Coronary artery (tissue), 2 donors: ENCODE measurements around the gene IFNA21.

ENCODE experiments used
- DNase-seq: peaks from one replicate; pipeline ENCODE4 v3.0.0-alpha.2; 2017; ENCODE audit warnings: low spot score
- H3K27ac ChIP-seq, 2 donors: fragments of 200-600 bp; sonication (generic); one replicate each; pipeline ENCODE4 v1.5.1; 2016 to 2019
- H3K4me3 ChIP-seq: fragments of 200-600 bp; sonication (generic); 2 replicates; pipeline ENCODE4 v1.5.1; 2016; ENCODE audit warnings: mild to moderate bottlenecking, moderate library complexity
- TF ChIP-seq, protein P1 (sequence below): fragments of 200-600 bp; sonication (generic); IDR thresholded peaks from one replicate; pipeline ENCODE4 v1.5.1; 2019; ENCODE audit warnings: antibody characterized with exemption

Gene IFNA21

DNA sequence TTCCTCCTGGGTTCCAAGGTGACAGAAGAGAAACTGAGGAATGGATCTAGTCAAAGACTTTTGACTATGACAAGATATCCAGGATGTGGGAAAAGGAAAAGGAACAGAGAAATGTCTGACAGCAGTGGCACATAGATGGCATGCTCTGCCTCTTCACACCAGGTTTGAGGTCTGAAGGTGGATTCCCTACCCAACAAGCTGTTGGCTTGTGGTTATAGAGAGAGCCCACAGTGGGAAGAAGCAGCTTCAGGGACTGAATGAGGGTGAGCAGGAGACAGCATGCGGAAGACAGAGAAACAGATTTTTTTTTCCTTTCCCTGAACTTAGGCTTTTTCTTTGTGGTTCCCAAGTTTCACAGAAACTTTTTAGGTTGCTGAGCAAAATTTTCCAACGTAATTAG lies 45.4 kb downstream of the IFNA21 start:
- H3K27ac ChIP-seq: no peak overlapping the region
- no peak overlapping the region for H3K4me3 ChIP-seq
- no peak for DNase-seq
- TF ChIP-seq, protein P1, sequence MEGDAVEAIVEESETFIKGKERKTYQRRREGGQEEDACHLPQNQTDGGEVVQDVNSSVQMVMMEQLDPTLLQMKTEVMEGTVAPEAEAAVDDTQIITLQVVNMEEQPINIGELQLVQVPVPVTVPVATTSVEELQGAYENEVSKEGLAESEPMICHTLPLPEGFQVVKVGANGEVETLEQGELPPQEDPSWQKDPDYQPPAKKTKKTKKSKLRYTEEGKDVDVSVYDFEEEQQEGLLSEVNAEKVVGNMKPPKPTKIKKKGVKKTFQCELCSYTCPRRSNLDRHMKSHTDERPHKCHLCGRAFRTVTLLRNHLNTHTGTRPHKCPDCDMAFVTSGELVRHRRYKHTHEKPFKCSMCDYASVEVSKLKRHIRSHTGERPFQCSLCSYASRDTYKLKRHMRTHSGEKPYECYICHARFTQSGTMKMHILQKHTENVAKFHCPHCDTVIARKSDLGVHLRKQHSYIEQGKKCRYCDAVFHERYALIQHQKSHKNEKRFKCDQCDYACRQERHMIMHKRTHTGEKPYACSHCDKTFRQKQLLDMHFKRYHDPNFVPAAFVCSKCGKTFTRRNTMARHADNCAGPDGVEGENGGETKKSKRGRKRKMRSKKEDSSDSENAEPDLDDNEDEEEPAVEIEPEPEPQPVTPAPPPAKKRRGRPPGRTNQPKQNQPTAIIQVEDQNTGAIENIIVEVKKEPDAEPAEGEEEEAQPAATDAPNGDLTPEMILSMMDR: no peak

DNA sequence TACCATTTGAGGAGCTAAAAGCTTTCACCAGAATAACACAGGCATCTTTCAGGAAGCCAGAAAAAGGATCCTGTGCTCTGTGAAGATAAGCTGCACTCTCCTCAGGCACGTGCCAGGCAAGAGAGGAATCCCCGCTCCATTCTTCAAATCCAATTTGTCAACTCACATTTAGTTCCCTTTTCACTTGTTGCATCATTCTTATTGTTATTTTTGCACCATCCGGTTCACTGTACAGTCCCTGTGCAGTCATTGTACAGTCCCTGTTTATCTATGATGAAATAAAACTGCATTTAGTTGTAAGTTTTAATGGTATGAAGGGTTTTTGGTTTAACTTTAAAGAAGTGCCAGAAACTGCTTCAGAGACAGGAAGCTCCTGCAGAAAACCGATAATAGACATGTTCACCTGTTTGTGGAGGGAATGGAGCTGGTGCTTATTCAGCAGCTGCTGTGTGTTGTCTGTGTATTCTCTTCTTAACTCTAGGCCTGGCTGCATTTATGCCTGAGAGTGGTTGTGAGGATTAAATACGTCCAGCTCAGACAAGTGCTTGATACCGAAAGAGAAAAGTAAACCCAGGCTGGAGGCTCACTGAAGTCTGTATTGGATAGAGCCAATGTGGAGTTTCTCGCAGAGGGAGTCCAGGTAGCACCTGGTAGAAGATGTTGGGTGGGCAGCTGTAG lies 47.2 kb downstream of the IFNA21 start:
- DNase-seq: no peak
- Histone ChIP-seq H3K4me3 (no peak overlapping the region), H3K27ac (no peak overlapping the region)
- TF ChIP-seq, protein P1: no peak
